Stimulated activated CD8-positive, alpha-beta memory T cell treated with anti-CD3 and anti-CD28 coated beads, Interleukin-15, amount 100 ng/mL, for 4 hours (primary cell): ENCODE measurements around the gene GEMIN4.

Experiments used
- DNase-seq, 2 donors: peaks; one replicate each; pipeline ENCODE4 v3.0.0-alpha.2; 2020; ENCODE audit warnings: low read depth in 2 of 2

The GEMIN4 gene

GRCh38 chr17:742147-742793, 9.8 kb downstream of the GEMIN4 start:
- no peak for DNase-seq

GRCh38 chr17:740240-741017, 11.6 kb downstream of the GEMIN4 start:
- no peak for DNase-seq

GRCh38 chr17:737561-738113, 14.4 kb downstream of the GEMIN4 start:
- DNase-seq, result no peak

- DNase-seq, result no peak
These were observed 18.3 kb downstream of the GEMIN4 start for GRCh38 chr17:733743-734142.

- no peak for DNase-seq
These were observed 19.0 kb downstream of the GEMIN4 start for GRCh38 chr17:732902-733720.

- DNase-seq, result peak in 1 of 2 donors; percentile 34
These were observed 19.8 kb downstream of the GEMIN4 start, which contains the start of gene TLCD3A for GRCh38 chr17:732067-732901. Gene TLCD3A (plus strand): TSS chr17:732596. CDS start chr17:732648, 52 bp downstream.

GRCh38 chr17:731644-732066, 20.4 kb downstream of the GEMIN4 start:
- no peak for DNase-seq

- no peak for DNase-seq
These were observed 23.2 kb downstream of the GEMIN4 start for GRCh38 chr17:728911-729310.

GRCh38 chr17:726271-726919, 25.7 kb downstream of the GEMIN4 start:
- DNase-seq, result no peak

GRCh38 chr17:725746-726145, 26.3 kb downstream of the GEMIN4 start:
- no peak for DNase-seq

- DNase-seq, result no peak
These were observed 27.0 kb downstream of the GEMIN4 start for GRCh38 chr17:725084-725483.

GRCh38 chr17:721540-721937, 30.5 kb downstream of the GEMIN4 start:
- no peak for DNase-seq

GRCh38 chr17:720706-721539, 31.1 kb downstream of the GEMIN4 start:
- DNase-seq, result no peak

- DNase-seq, result no peak
These were observed 34.0 kb downstream of the GEMIN4 start for GRCh38 chr17:718075-718474.

GRCh38 chr17:708132-708531, 43.9 kb downstream of the GEMIN4 start:
- no peak for DNase-seq

- DNase-seq, result no peak
These were observed 46.2 kb downstream of the GEMIN4 start for GRCh38 chr17:705863-706262.

- DNase-seq, result no peak
These were observed 47.1 kb downstream of the GEMIN4 start for GRCh38 chr17:705011-705410.

GRCh38 chr17:704111-704864, 47.8 kb downstream of the GEMIN4 start:
- DNase-seq, result no peak
